MM.1S (cell line): Measurements from ENCODE around the gene SCAANT1.

Source experiments
- DNase-seq: peaks from one replicate; pipeline ENCODE4 v3.0.0-alpha.2; 2015
- H2AFZ ChIP-seq: fragments of 300-600 bp; sonication (generic); 2 replicates; pipeline ENCODE4 v1.6.0; 2016; ENCODE audit warnings: antibody characterized with exemption, low read length
- H3F3A ChIP-seq: fragments of 300-600 bp; sonication (generic); 2 replicates; pipeline ENCODE4 v1.6.1; 2016; ENCODE audit warnings: mild to moderate bottlenecking, antibody characterized with exemption, low read length, moderate library complexity, mixed read lengths; ENCODE audit not compliant: insufficient read depth
- H3K27ac ChIP-seq: fragments of 300-600 bp; sonication (generic); 2 replicates; pipeline ENCODE4 v1.5.1; 2016; ENCODE audit warnings: mild to moderate bottlenecking, low read length
- H3K27me3 ChIP-seq: fragments of 300-600 bp; sonication (generic); replicated peaks from 2 replicates; pipeline ENCODE4 v1.6.0; 2016; ENCODE audit warnings: low read length; ENCODE audit not compliant: insufficient read depth
- H3K36me3 ChIP-seq: fragments of 300-600 bp; sonication (generic); replicated peaks from 2 replicates; pipeline ENCODE4 v1.6.1; 2016; ENCODE audit warnings: mild to moderate bottlenecking, low read length, mixed read lengths; ENCODE audit not compliant: insufficient read depth
- H3K4me1 ChIP-seq: fragments of 300-600 bp; sonication (generic); 2 replicates; pipeline ENCODE4 v1.6.1; 2016; ENCODE audit warnings: low read length, mixed read lengths
- H3K4me2 ChIP-seq: fragments of 300-600 bp; sonication (generic); 2 replicates; pipeline ENCODE4 v1.6.0; 2016; ENCODE audit warnings: low read depth, low read length
- H3K4me3 ChIP-seq: fragments of 300-600 bp; sonication (generic); 2 replicates; pipeline ENCODE4 v1.5.1; 2016; ENCODE audit warnings: low read length, mixed read lengths
- H3K79me2 ChIP-seq: fragments of 300-600 bp; sonication (generic); 2 replicates; pipeline ENCODE4 v1.6.1; 2016; ENCODE audit warnings: mixed run types, low read length, mixed read lengths
- H3K9ac ChIP-seq: fragments of 300-600 bp; sonication (generic); 2 replicates; pipeline ENCODE4 v1.6.1; 2016; ENCODE audit warnings: low read length, mixed read lengths
- H3K9me2 ChIP-seq: fragments of 300-600 bp; sonication (generic); replicated peaks from 2 replicates; pipeline ENCODE4 v1.6.1; 2016; ENCODE audit warnings: mild to moderate bottlenecking, low read length, mixed read lengths; ENCODE audit not compliant: insufficient read depth
- H3K9me3 ChIP-seq: fragments of 300-600 bp; sonication (generic); replicated peaks from 2 replicates; pipeline ENCODE4 v1.6.1; 2016; ENCODE audit warnings: mild to moderate bottlenecking, low read length, mixed read lengths; ENCODE audit not compliant: insufficient read depth
- H4K20me1 ChIP-seq: fragments of 300-600 bp; sonication (generic); 2 replicates; pipeline ENCODE4 v1.6.1; 2016; ENCODE audit warnings: mild to moderate bottlenecking, low read length, moderate library complexity, mixed read lengths; ENCODE audit not compliant: insufficient read depth
- EZH2 ChIP-seq: fragments of 300-600 bp; sonication (generic); optimal IDR thresholded peaks from 2 replicates; pipeline ENCODE3; 2017; ENCODE audit warnings: low read depth, mild to moderate bottlenecking, antibody characterized with exemption, low read length, mixed read lengths
- EZH2phosphoT487 ChIP-seq: fragments of 300-600 bp; sonication (generic); IDR thresholded peaks from 2 replicates; pipeline ENCODE4 v1.6.1; 2018; ENCODE audit warnings: antibody characterized with exemption, low read length
- TF ChIP-seq, protein P1 (sequence below): fragments of 300-600 bp; sonication (generic); IDR thresholded peaks from 2 replicates; pipeline ENCODE4 v1.5.1; 2016; ENCODE audit warnings: antibody characterized with exemption, low read length, mixed read lengths

The SCAANT1 gene

DNA sequence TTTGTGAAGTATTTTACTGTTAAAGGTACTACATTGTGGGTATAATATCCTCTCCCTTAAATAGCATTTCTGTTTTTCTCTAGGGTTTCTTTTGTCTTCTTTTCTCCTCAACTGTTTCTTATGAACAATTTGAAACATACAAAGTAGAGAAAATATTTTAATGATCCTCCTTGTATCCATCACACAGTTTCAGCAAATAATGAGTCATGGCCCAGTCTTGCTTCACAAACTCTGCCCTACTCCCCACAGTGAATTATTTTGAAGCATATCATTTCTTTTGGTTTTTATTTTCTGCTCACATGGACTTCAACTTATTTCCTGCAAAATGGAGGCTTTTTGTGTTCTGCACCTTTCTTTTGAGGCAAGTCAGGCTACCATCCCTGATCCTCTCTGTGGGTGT, 6.1 kb upstream of the SCAANT1 start:
- Histone ChIP-seq H3K27ac (no peak overlapping the region), H3K79me2 (peaks cover 28% of the 10 kb centered on the region)
- TF ChIP-seq, protein P1, sequence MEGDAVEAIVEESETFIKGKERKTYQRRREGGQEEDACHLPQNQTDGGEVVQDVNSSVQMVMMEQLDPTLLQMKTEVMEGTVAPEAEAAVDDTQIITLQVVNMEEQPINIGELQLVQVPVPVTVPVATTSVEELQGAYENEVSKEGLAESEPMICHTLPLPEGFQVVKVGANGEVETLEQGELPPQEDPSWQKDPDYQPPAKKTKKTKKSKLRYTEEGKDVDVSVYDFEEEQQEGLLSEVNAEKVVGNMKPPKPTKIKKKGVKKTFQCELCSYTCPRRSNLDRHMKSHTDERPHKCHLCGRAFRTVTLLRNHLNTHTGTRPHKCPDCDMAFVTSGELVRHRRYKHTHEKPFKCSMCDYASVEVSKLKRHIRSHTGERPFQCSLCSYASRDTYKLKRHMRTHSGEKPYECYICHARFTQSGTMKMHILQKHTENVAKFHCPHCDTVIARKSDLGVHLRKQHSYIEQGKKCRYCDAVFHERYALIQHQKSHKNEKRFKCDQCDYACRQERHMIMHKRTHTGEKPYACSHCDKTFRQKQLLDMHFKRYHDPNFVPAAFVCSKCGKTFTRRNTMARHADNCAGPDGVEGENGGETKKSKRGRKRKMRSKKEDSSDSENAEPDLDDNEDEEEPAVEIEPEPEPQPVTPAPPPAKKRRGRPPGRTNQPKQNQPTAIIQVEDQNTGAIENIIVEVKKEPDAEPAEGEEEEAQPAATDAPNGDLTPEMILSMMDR = no peak
- no peak for TF ChIP-seq EZH2
- no peak for TF ChIP-seq EZH2phosphoT487

DNA sequence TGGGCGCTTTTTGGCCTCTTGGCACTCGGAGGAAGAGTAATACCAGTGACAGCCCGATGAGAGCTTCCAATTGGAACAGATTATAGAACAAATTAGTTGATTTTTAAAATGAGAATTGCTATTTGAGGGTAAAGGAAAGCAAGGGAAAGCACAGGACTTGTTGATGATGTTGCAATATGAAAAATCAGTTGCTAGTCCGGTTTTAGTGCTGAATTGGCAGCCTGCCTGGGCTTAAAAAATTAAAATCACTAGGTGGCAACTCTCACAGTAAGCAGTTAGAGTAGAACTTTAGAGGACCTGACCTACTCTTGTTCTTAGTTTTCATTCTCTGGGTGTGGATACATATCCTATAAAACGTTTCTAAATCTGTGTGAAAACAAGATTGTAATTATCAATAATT, 2.1 kb upstream of the SCAANT1 start:
- H3K9me3 ChIP-seq = no peaks in the 10 kb centered on the region
- H3K27me3 ChIP-seq = no peaks in the 10 kb centered on the region
- H3K9me2 ChIP-seq = no peaks in the 10 kb centered on the region
- TF ChIP-seq EZH2 = no peak
- TF ChIP-seq, protein P1 = no peak
- no peak for TF ChIP-seq EZH2phosphoT487
- H4K20me1 ChIP-seq = no peaks in the 10 kb centered on the region
- H3K79me2 ChIP-seq = peaks cover 31% of the 10 kb centered on the region
- peaks cover 25% of the 10 kb centered on the region for H3F3A ChIP-seq
- no peak overlapping the region for H2AFZ ChIP-seq
- peaks cover 21% of the 10 kb centered on the region for H3K4me1 ChIP-seq
- H3K4me3 ChIP-seq = no peak overlapping the region
- H3K27ac ChIP-seq = no peak overlapping the region
- H3K9ac ChIP-seq = no peak overlapping the region
- DNase-seq = no peak
- H3K36me3 ChIP-seq = peaks cover 7% of the 10 kb centered on the region; the same call in 1 of the 2 replicates
- no peak overlapping the region for H3K4me2 ChIP-seq

More for the DNA sequence above, 6.1 kb upstream of the SCAANT1 start:
- H3K36me3 ChIP-seq = peaks cover 7% of the 10 kb centered on the region; the same call in 1 of the 2 replicates
- no peaks in the 10 kb centered on the region for H3K9me2 ChIP-seq
- peaks cover 16% of the 10 kb centered on the region for H3K4me1 ChIP-seq
- no peak for DNase-seq
- H3K9ac ChIP-seq = no peak overlapping the region
- no peaks in the 10 kb centered on the region for H3K27me3 ChIP-seq
- peaks cover 10% of the 10 kb centered on the region for H4K20me1 ChIP-seq
- H2AFZ ChIP-seq = no peak overlapping the region
- no peaks in the 10 kb centered on the region for H3K9me3 ChIP-seq
- H3F3A ChIP-seq = peaks cover 7% of the 10 kb centered on the region; the same call in 1 of the 2 replicates
- no peak overlapping the region for H3K4me3 ChIP-seq
- no peak overlapping the region for H3K4me2 ChIP-seq

DNA sequence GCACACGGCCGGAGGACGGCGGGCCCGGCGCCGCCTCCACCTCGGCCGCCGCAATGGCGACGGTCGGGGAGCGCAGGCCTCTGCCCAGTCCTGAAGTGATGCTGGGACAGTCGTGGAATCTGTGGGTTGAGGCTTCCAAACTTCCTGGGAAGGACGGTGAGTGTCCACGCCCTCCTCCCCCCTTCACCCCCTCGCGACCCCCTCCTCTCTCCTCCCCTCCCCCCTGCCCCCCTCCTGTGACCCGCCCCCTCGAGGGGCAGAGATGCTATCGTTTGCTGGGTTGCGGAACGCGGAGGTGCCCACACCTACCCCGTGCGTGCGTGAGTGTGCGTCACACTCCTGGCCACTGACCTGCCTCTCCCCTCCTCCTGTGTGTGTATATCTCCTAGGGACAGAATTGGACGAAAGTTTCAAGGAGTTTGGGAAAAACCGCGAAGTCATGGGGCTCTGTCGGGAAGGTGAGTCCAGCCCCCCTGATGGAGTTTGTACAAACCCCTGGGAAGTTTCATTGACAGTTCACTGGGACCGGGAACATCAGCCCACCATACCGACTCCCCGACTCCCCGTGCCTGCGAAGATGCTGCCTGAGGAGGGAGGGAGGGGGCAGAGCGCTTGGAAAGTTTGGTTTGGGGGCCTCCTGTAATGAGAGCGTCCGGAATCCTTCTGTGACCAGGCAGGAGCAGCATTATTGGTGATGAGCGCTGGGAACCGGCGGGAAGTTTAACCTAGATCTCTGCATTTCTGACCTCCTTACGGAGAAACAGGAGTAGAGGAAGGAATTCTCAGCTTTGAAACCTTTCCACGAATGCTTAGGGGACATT, 795 bp upstream of the SCAANT1 start:
- Histone ChIP-seq H3K27me3 (no peaks in the 10 kb centered on the region), H3F3A (peaks cover 25% of the 10 kb centered on the region), H3K9me2 (no peaks in the 10 kb centered on the region), H3K27ac (no peak overlapping the region), H3K36me3 (peaks cover 7% of the 10 kb centered on the region; the same call in 1 of the 2 replicates), H3K4me3 (peak overlapping the region; percentile 44), H3K9ac (peak overlapping the region; percentile 32; the same call in 1 of the 2 replicates), H3K79me2 (peaks cover 37% of the 10 kb centered on the region), H3K9me3 (no peaks in the 10 kb centered on the region), H4K20me1 (no peaks in the 10 kb centered on the region), H3K4me2 (peak overlapping the region; percentile 65), H2AFZ (no peak overlapping the region), H3K4me1 (peaks cover 21% of the 10 kb centered on the region)
- no peak for TF ChIP-seq EZH2phosphoT487
- TF ChIP-seq EZH2 = no peak
- TF ChIP-seq, protein P1 = no peak
- DNase-seq = no peak
